Activated CD8-positive, alpha-beta memory T cell treated with anti-CD3 and anti-CD28 coated beads, Interleukin-2, amount 10 ng/mL, durations not matched to agents 7 days and 5 days (primary cell): Measurements from ENCODE around the gene SEPTIN10. TPM values are rescaled to one million over a fixed set of nuclear protein-coding genes. Genes with fewer than 3 reads are reported as not detected.

Experiments
- ATAC-seq: fragments of 150-1000 bp; cut with Tn5 transposase; one replicate; pipeline ENCODE4 v1.10.0; 2021; ENCODE audit warnings: moderate library complexity
- CTCF ChIA-PET: fragments of 350-600 bp; sonication (Branson Sonifier 250); formaldehyde crosslinking; loops from one replicate; lab custom pipeline; 2021; ENCODE audit warnings: antibody characterized with exemption; lab: Charles Lee
- DNase-seq: peaks from one replicate; pipeline ENCODE4 v3.0.0-alpha.2; 2020
- H3K27ac Mint-ChIP-seq: one replicate; pipeline ENCODE4 v1.8.0; 2021; ENCODE audit warnings: mild to moderate bottlenecking, mixed read lengths
- H3K27me3 Mint-ChIP-seq: one replicate; pipeline ENCODE4 v1.8.0; 2021; ENCODE audit warnings: mixed read lengths
- H3K36me3 Mint-ChIP-seq: one replicate; pipeline ENCODE4 v1.8.0; 2021; ENCODE audit warnings: mild to moderate bottlenecking, mixed read lengths
- H3K4me1 Mint-ChIP-seq: one replicate; pipeline ENCODE4 v1.8.0; 2021; ENCODE audit warnings: mixed read lengths
- H3K4me3 Mint-ChIP-seq: one replicate; pipeline ENCODE4 v1.8.0; 2021; ENCODE audit warnings: mild to moderate bottlenecking, moderate library complexity, mixed read lengths
- H3K9me3 Mint-ChIP-seq: one replicate; pipeline ENCODE4 v1.8.0; 2022; ENCODE audit warnings: low read depth, mixed read lengths
- total RNA-seq, 2 experiments: library from RNA; stranded (reverse); gene quantifications; one replicate each; pipeline ENCODE4 v1.2.3, GENCODE V29; 2021

Gene SEPTIN10
- total RNA-seq, 2 experiments from 2014 or later = 0.54 TPM; not detected in 1

DNA sequence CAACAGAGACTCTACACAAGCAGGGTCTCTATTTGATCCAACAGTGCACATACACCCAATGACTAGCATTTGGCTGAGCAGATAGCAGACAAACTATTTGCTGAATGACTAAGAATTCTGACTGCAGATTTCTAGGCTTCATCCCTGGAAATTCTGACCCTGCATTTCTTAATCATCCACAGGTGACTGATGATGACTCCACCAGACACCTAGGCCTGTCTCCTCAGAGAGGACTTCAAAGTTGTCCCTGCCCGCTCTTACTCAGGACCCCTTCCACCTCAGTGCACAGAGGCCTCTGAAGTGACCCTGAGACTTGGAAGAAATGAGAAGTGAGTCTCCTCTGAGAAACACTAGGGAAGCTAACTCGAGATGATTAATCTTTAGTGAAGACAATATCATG is 51.3 kb downstream of the SEPTIN10 start:
- Mint-ChIP-seq H3K27ac (no peak overlapping the region), H3K36me3 (no peaks in the 10 kb centered on the region), H3K9me3 (no peaks in the 10 kb centered on the region), H3K4me1 (no peaks in the 10 kb centered on the region), H3K27me3 (peaks cover 12% of the 10 kb centered on the region), H3K4me3 (no peak overlapping the region)
- ATAC-seq = no peak
- CTCF ChIA-PET = no interaction called here
- DNase-seq = no peak

DNA sequence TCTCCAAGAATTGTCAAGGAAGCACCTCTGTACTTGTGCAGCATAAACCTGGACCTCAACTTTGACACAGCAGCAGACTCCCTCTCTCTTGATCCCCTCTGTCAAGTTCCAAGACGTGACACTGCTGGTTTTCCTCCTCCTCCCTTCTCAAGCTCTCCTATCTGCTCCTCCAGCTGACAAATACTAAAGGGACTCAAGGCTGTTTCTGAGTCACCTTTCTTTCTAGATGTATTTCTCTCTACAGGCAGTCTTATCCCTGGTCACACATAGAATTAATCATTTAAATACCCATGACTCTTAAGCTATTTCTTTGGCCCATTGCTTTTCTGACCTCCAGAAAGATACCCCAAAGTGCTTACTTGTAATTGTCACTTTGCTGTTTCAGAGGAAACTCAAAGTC is 53.5 kb downstream of the SEPTIN10 start:
- no peak for DNase-seq

DNA sequence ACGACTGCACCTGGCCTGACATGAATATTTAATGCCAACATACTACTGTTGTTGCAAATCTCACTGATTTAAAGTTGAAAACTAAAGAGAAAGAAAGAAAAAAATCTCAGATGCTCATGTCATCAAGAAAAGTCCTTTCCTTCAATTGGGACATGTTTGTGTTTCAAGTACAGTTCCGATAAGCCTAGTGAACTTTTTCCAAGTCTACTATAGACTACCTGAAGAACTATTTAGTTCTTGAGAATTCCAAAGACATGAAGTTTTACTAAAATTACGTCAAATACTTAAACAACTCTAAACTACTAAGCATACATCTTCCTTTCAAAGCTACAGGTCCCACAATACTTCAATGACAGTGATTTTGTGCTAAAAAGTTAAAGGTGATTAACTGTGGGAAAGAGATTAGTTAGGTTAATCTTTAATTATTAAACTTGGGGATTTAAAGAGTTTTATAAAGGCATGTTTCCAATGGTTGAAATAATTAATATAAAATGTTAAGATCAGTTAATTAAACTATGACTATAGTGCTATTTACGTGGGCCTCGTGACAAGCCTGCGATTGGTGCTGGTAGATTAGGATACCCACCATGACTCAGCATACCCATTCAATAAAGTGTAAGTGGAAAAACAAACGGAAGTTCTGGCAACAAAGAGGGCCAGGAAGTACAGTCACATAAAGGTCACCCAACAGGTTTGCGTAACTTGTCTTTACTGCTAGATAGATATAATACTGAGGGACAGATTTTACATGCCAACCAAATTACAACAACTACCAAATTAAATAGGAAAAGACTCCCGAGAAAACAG is 55.5 kb downstream of the SEPTIN10 start:
- CTCF ChIA-PET = no interaction called here
- peaks cover 9% of the 10 kb centered on the region for H3K27me3 Mint-ChIP-seq
- no peaks in the 10 kb centered on the region for H3K36me3 Mint-ChIP-seq
- H3K4me3 Mint-ChIP-seq = no peak overlapping the region
- no peaks in the 10 kb centered on the region for H3K9me3 Mint-ChIP-seq
- no peak overlapping the region for H3K27ac Mint-ChIP-seq
- ATAC-seq = no peak
- no peak for DNase-seq
- no peaks in the 10 kb centered on the region for H3K4me1 Mint-ChIP-seq

More for the DNA sequence above, 53.5 kb downstream of the SEPTIN10 start:
- no peak overlapping the region for H3K4me3 Mint-ChIP-seq
- CTCF ChIA-PET = no interaction called here
- no peak for ATAC-seq
- no peaks in the 10 kb centered on the region for H3K4me1 Mint-ChIP-seq
- H3K36me3 Mint-ChIP-seq = no peaks in the 10 kb centered on the region
- no peak overlapping the region for H3K27ac Mint-ChIP-seq
- H3K9me3 Mint-ChIP-seq = no peaks in the 10 kb centered on the region
- H3K27me3 Mint-ChIP-seq = peaks cover 12% of the 10 kb centered on the region

DNA sequence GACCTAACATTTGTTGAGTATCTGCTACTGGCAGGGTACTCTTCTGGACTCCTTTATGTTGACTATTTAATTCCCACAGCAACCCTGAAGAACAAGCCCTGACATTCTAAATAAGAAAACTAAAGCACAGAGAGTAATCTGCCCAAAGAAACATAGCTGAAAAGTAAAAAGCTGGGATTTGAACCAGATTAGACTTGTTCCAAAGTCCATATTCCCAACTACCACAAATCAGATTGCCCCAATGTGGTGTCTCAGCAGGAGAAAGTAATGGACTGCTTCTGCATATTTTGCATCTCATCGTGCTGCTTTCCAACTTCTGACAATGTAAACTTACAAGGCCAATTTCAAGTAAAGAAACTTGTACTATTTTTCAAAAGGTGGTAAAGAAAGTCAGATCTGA is 56.5 kb downstream of the SEPTIN10 start:
- Mint-ChIP-seq H3K27me3 (peaks cover 8% of the 10 kb centered on the region), H3K9me3 (no peaks in the 10 kb centered on the region), H3K27ac (no peak overlapping the region), H3K4me3 (no peak overlapping the region), H3K36me3 (no peaks in the 10 kb centered on the region), H3K4me1 (no peaks in the 10 kb centered on the region)
- CTCF ChIA-PET = interaction anchor here (3.9 kb wide), 1 partner anchor 12 kb away, joined by 17 read pairs; no protein-coding TSS in a partner anchor
- DNase-seq = no peak
- ATAC-seq = no peak

DNA sequence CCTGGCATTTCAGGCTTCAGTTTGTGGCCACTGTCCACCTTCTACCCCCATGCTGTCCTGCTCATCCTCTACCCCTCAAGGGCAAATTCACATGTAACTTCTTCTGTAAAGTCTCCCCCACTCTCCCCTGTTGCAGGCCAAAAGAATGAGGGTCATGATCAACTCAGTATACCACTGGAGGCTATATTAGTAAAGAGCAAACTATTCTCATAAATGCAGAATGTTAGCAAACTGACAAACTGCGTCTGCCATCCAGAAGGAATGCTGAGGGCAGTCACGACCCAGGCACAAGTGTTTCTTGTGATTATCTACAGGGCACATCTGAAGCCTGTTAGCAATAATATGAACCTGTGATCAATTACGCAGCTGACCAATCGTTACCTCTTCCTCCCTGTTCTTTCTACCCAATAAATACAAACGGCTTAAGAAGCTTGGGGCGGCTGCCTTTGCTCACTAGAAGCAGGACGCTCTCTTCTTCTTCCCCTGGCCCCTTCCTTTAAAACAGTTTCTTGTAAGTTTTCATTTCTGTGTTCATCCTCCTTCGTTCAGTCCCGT is 58.3 kb downstream of the SEPTIN10 start:
- no peaks in the 10 kb centered on the region for H3K9me3 Mint-ChIP-seq
- DNase-seq = no peak
- no peaks in the 10 kb centered on the region for H3K4me1 Mint-ChIP-seq
- no peak overlapping the region for H3K4me3 Mint-ChIP-seq
- no peaks in the 10 kb centered on the region for H3K36me3 Mint-ChIP-seq
- no peak for ATAC-seq
- CTCF ChIA-PET = interaction anchor here (3.9 kb wide), 1 partner anchor 10 kb away, joined by 17 read pairs; no protein-coding TSS in a partner anchor
- H3K27ac Mint-ChIP-seq = no peak overlapping the region
- H3K27me3 Mint-ChIP-seq = peaks cover 8% of the 10 kb centered on the region

DNA sequence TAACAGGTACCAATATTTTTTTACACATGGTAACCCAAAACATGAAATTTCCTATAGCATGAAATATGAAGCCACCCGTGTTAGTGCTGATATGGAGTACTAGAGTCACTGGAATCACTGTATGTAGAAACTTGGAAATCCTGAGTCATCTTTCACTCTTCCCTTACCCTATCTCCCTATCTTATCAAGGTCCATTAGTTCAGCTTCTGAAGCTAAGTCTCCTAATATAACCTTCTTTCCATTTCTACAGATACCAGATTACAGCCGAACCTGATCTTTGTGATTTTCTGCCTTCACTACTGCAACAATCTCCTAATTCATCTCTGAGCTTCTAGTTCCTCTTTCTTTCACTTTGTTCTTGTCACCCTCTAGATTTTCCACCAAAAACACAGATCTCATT is 59.0 kb downstream of the SEPTIN10 start:
- CTCF ChIA-PET = interaction anchor here (3.9 kb wide), 1 partner anchor 9 kb away, joined by 17 read pairs; no protein-coding TSS in a partner anchor
- peaks cover 8% of the 10 kb centered on the region for H3K27me3 Mint-ChIP-seq
- no peak for ATAC-seq
- H3K9me3 Mint-ChIP-seq = no peaks in the 10 kb centered on the region
- no peaks in the 10 kb centered on the region for H3K4me1 Mint-ChIP-seq
- H3K27ac Mint-ChIP-seq = no peak overlapping the region
- no peak overlapping the region for H3K4me3 Mint-ChIP-seq
- no peak for DNase-seq
- no peaks in the 10 kb centered on the region for H3K36me3 Mint-ChIP-seq

DNA sequence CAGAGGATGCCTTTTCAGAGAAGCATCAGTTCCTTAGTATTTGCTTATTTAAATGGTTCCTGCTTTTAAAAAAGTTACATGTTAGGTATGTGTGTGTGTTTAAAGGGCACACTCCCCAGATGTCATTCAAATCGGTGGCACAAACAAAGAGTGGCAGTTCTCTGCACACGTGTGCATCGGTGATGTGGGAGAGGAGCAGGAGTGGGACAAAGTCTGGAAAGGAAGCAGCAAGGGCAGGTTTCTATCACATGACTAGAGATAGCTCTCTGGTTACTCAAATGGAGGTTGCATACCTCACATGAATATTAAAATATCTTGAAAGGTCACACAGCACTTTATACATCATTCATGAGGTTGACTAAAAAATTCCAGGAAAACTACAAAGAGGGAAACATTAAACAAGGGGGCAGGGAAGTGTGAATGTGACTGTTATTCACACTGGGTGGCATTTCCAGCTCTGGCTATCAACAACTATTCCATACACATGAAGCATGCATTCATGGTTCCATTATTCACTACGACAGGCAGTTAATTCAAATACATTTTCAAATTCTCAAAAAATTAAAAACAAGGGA is 64.7 kb downstream of the SEPTIN10 start:
- ATAC-seq = no peak
- Mint-ChIP-seq H3K4me1 (no peaks in the 10 kb centered on the region), H3K4me3 (no peak overlapping the region), H3K27me3 (peaks cover 10% of the 10 kb centered on the region), H3K9me3 (no peaks in the 10 kb centered on the region), H3K36me3 (no peaks in the 10 kb centered on the region), H3K27ac (no peak overlapping the region)
- CTCF ChIA-PET = no interaction called here
- DNase-seq = no peak

DNA sequence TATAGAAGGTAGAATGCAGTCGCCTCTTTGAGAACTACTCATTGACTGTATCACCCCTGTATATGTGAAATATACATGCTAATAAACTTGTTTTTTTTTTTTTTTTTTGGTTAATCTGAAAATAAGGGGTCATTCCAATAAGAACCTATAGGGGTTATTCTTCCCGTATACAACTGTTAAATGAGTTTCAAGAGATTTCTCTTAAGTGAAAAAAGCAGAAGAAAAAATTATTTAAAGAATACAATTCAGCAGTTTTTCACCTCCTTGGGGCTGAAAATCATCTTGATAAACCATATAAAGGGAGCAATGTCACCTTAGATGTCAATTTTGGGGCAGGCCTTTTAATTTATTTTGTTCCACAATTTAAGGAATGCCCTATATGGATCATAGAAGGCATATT is 66.5 kb downstream of the SEPTIN10 start:
- ATAC-seq (no peak), DNase-seq (no peak)
- H3K27ac Mint-ChIP-seq = no peak overlapping the region
- no peak overlapping the region for H3K4me3 Mint-ChIP-seq
- H3K36me3 Mint-ChIP-seq = no peaks in the 10 kb centered on the region
- CTCF ChIA-PET = interaction anchor here (0.6 to 2.1 kb wide), 6 partner anchors 37 to 549 kb away, joined by 3 to 11 read pairs (median 3); no protein-coding TSS in a partner anchor
- no peaks in the 10 kb centered on the region for H3K9me3 Mint-ChIP-seq
- H3K4me1 Mint-ChIP-seq = no peaks in the 10 kb centered on the region
- H3K27me3 Mint-ChIP-seq = peaks cover 19% of the 10 kb centered on the region

DNA sequence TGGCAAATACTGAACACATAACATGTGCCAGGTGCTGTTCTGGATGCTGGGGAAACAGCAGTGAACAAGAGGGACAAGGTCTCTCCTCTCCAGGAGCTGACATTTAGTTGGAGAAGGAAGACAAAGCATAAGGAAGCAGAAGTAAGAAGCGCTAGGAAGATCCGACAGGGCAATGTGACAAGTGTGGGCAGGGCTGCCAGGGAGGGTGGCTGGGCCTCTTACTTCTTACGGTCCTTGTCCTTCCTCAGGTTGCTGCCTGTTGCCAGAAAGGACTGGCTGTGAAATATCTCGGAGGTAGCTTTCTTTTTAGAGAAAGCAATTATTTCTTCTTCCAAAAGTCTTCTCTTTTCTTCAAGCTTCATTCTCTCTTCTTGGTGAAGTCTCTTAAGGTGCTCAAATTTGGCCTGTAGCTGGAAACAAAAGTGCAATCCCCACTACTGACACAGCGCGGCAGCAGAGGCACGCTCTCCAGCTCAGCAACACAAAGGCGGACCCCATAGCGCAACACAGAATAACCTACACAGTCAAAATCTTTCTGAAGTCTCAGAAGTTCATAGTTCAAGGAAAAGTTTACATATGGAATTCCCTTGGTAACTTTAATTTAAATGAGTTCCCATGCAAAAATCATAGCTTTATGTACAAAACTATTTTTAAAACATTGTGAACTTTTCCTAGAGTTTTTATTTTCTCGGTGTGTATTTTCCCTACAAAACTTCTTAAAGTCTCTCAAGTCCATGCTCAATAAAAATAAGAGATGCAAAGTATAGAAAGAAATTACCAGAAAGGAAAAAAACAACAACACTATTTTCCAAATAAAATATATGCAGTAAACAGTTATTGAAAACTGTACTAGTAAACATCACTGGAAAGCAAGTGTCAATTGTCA is 67.7 kb downstream of the SEPTIN10 start:
- Mint-ChIP-seq H3K36me3 (no peaks in the 10 kb centered on the region), H3K27me3 (peaks cover 30% of the 10 kb centered on the region), H3K9me3 (no peaks in the 10 kb centered on the region), H3K4me3 (no peak overlapping the region), H3K27ac (no peak overlapping the region), H3K4me1 (no peaks in the 10 kb centered on the region)
- ATAC-seq = peak; percentile 68
- CTCF ChIA-PET = interaction anchor here (0.7 to 3.0 kb wide), 9 partner anchors 9 to 202 kb away, joined by 3 to 17 read pairs (median 3); no protein-coding TSS in a partner anchor
- peak; percentile 61 for DNase-seq

DNA sequence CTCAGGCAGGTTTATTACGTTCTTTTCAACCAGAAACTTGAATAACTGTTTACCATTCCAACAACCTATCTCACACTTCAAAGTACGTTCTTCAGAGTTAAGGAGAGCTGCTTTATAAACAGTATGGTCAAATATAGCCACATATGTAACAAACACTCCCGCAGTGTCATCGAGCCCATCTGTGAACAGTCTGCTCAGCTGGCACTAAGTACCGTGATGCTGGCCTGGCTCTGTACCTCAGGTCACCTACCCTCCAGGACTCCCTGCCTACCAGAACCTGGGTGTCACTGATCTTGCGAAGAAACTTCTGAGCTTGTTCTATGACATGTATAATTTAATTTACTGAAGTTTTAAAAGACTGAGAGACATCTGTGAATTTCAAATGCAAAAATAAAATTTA is 71.4 kb downstream of the SEPTIN10 start:
- Mint-ChIP-seq H3K27ac (no peak overlapping the region), H3K4me1 (no peaks in the 10 kb centered on the region), H3K27me3 (peaks cover 35% of the 10 kb centered on the region), H3K4me3 (no peak overlapping the region), H3K36me3 (no peaks in the 10 kb centered on the region), H3K9me3 (no peaks in the 10 kb centered on the region)
- DNase-seq = no peak
- ATAC-seq = no peak
- CTCF ChIA-PET = no interaction called here

DNA sequence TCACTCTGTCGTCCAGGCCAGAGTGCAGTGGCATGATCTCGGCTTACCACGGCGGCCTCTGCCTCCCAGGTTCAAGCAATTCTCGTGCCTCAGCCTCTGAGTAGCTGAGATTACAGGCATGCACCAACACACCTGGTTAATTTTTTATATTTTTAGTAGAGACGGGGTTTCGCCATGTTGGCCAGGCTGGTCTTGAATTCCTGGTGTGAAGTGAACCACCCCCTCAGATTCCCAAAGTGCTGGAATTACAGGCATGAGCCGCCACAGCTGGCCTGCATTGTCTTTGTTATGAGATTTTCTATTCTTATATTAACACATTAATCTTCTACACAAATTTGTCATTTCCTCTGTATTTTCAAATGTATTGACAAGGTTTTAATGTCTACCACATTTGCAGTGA is 75.2 kb downstream of the SEPTIN10 start:
- DNase-seq = no peak
- Mint-ChIP-seq H3K9me3 (no peaks in the 10 kb centered on the region), H3K27me3 (peaks cover 36% of the 10 kb centered on the region), H3K4me3 (no peak overlapping the region), H3K36me3 (no peaks in the 10 kb centered on the region), H3K4me1 (no peaks in the 10 kb centered on the region), H3K27ac (no peak overlapping the region)
- ATAC-seq = no peak
- CTCF ChIA-PET = no interaction called here

DNA sequence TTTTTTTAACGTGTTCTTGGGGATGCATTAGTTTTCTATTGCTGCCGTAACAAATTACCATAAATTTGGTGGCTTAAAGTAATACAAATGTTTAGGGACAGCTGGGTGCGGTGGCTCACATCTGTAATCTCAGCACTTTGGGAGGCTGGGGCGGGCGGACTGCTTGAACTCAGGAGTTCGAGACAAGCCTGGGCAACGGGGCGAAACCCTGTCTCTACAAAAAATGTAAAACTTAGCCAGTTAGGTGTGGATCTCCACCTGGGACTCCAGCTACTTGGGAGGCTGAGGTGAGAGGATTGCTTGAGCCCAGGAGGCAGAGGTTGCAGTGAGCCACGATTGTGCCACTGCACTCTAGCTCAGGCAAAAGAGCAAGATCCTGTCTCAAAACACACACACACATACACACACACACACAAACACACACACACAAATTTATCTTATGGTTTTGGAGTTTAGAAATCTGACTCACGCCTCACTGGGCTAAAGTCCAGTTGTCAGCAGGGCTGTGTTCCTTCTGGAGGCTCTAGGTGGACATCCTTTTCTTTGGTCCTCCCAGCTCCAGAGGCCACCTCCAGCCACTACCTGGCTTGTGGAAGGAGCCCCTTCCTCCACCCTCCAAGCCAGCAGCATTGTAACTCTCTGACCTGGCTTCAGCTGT is 76.1 kb downstream of the SEPTIN10 start:
- no peaks in the 10 kb centered on the region for H3K36me3 Mint-ChIP-seq
- no peak for ATAC-seq
- no peak overlapping the region for H3K4me3 Mint-ChIP-seq
- no peaks in the 10 kb centered on the region for H3K9me3 Mint-ChIP-seq
- DNase-seq = no peak
- no peak overlapping the region for H3K27ac Mint-ChIP-seq
- no peaks in the 10 kb centered on the region for H3K4me1 Mint-ChIP-seq
- H3K27me3 Mint-ChIP-seq = peaks cover 38% of the 10 kb centered on the region
- CTCF ChIA-PET = interaction anchor here (1.0 kb wide), 1 partner anchor 8 kb away, joined by 3 read pairs; no protein-coding TSS in a partner anchor
